Heart right ventricle (tissue), 16 donors: Measurements from ENCODE around the gene LOXL3. TPM values are rescaled to one million over a fixed set of nuclear protein-coding genes. Genes with fewer than 3 reads are reported as not detected.

ENCODE experiments used
- ATAC-seq, 8 donors: fragments of 200-7000 bp; cut with Tn5 transposase; one replicate each; pipeline ENCODE4 v1.9.1; 2020; ENCODE audit warnings: mild to moderate bottlenecking in 8 of 8, moderate library complexity in 8 of 8, moderate number of reproducible peaks in 1 of 8
- DNase-seq, 2 donors: peaks; one replicate each; pipeline ENCODE4 v3.0.0-alpha.2; 2020
- H3K27ac ChIP-seq, 10 donors: fragments of 200-600 bp; sonication (generic) in 2 of 10; one replicate each; pipeline versions ENCODE4 v1.5.0 to v1.8.0; 2020 to 2022; ENCODE audit warnings: mild to moderate bottlenecking in 3 of 10
- H3K27me3 ChIP-seq, 7 donors: fragments of 200-600 bp; one replicate each; pipeline ENCODE4 v1.8.0; 2021 to 2022; ENCODE audit warnings: mild to moderate bottlenecking in 2 of 7
- H3K36me3 ChIP-seq, 9 donors: fragments of 200-600 bp; sonication (generic) in 1 of 9; one replicate each; pipeline versions ENCODE4 v1.5.0 to v1.8.0; 2020 to 2022; ENCODE audit warnings: mild to moderate bottlenecking in 2 of 9
- H3K4me1 ChIP-seq, 9 donors: fragments of 200-600 bp; sonication (generic) in 1 of 9; one replicate each; pipeline versions ENCODE4 v1.5.0 to v1.8.0; 2020 to 2022; ENCODE audit warnings: mild to moderate bottlenecking in 4 of 9
- H3K4me3 ChIP-seq, 10 donors: fragments of 200-600 bp; sonication (generic) in 2 of 10; one replicate each; pipeline versions ENCODE4 v1.5.0 to v1.8.0; 2020 to 2022; ENCODE audit warnings: mild to moderate bottlenecking in 7 of 10, moderate library complexity in 2 of 10
- H3K9me3 ChIP-seq, 11 donors: fragments of 200-600 bp in 10 of 11; sonication (generic) in 2 of 11; one replicate each; pipeline versions ENCODE4 v1.5.0 to v1.8.0; 2013 to 2022; ENCODE audit warnings: mild to moderate bottlenecking in 2 of 11, control low read depth in 1 of 11, moderate library complexity in 1 of 11
- WGBS, 2 donors: extraction: QIAGEN DNeasy Blood & Tissue Kit; methylation state at CpG; one replicate each; pipeline ENCODE4 v1.1.7; 2013; ENCODE audit warnings: inconsistent platforms in 1 of 2; 5-methylcytosine and 5-hydroxymethylcytosine counted together
- intact Hi-C, 10 donors: fragments of 100-400 bp; cut with DNase I; formaldehyde crosslinking; loops; one replicate each; pipeline versions ENCODE4 v1.11.1 to v1.14.2; 2022
- polyA plus RNA-seq, 2 donors: library from polyadenylated mRNA; stranded (reverse); fragments of 200-250 nt; gene quantifications; one replicate each; pipeline ENCODE4 v1.2.3, GENCODE V29; 2013
- total RNA-seq, 10 donors: library from RNA; stranded (reverse); fragmentation: NEBNext Ultra II Directional in 3 of 10; extraction: Animal tissue kit (Norgen Biotek cat#: 25700) in 3 of 10; gene quantifications; one replicate each; pipeline versions ENCODE4 v1.2.1 to v1.2.4, GENCODE V29; 2021 to 2023
- TF ChIP-seq, protein P1 (sequence below), 9 donors: fragments of 200-600 bp; sonication (generic) in 2 of 9; IDR thresholded peaks; one replicate each; pipeline versions ENCODE4 v1.5.0 to v1.8.0; 2021 to 2022; ENCODE audit warnings: antibody characterized with exemption in 9 of 9, mild to moderate bottlenecking in 5 of 9, moderate library complexity in 1 of 9
- donor health status: Arrhythmogenic right ventricular cardiomyopathy.
- donor health status: ischemic (EF 13 %, LVEDD 7.1; RV severe dilation, severe dysfunction).
- donor health status: healthy with polysubstance abuse.
- donor health status: DM: no; HTN: yes; CAD: no.
- donor health status: DM: no; HTN: no; CAD: no.
- donor health status: ischemic (EF 25% LVEDD 6.9; RV normal size, moderate dysfunction).
- donor health status: ischemic (EF 25% LVEDD 5.7; RV mildly dilated, moderate dysfunction).
- donor health status: healthy.
- donor health status: DM: yes; HTN: yes; CAD: no.
- donor health status: Ischemic cardiomyopathy.
- donor health status: ischemic (EF 35%, LVEDD 5.7; RV mildly dilated, moderate dysfunction).
- donor health status: nonischemic (EF 11% LVEDD 7.7; RV severe dilation, severe dysfunction).
- donor health status: DM: yes; HTN: yes; CAD: no.
- donor health status: PGD.
- donor health status: ischemic (EF 29% LVEDD 5.4; RV normal size, mild dysfunction).
- donor health status: nonischemic (EF 23%, LVEDD 6.1; RV moderate dilation, normal function).

Gene LOXL3
- total and polyA plus RNA-seq, 12 donors: 1.2 to 9.2 (median 2.6) TPM

DNA sequence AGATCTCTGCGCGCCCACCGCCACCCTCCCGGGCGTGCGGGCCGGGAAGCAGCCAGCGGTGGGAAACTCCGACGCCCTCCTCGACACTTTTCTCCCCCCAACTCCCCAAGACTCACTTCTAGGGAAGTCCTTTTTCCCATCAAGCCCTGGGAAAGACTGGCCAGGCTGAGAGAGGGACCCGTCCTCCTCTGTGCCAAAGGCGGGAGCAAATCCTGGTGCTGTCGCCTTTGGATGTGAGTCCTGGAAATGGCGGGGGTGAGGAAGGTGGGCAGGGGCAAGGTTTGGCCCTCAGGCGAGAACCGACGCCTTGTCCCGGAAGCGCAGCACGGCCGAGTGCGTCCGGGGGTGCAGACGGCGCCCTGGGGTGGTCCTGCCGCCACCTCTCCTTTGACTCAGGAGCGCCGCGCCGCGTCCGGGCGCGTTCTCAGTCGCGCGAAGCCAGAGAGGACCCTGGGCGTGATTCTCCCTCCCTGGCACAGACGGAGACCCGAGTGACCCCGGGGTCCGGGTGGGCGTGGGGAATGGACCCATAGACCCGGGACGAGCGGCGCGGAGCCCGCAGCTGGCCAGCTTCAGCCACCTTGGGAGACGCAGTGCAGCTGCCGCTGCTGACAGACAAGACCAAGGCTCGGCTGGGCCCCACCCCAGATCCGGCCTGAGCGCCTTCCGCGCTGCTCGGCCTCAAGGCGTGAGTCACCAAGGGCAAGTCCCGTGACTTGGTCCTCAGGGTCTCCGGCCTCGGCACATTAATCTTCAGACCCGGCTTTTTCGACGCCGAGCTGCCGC is 50.8 kb downstream of the LOXL3 start:
- peak; percentile 63 to 79 (median 70) for ATAC-seq
- H3K27me3 ChIP-seq: peaks cover 9 to 61% (median 54%) of the 10 kb centered on the region in 7 donors
- peak overlapping the region; percentile 42 to 85 (median 67) for H3K4me3 ChIP-seq
- peak; percentile 83 to 87 for DNase-seq
- intact Hi-C loops: loop anchor here in 4 of 10 donors (2.0 to 5.0 kb wide), 2 partner anchors 26 to 84 kb away; partner anchors contain the start of genes AUP1 (in 1 of the 4) and HTRA2 (in 1 of the 4)
- TF ChIP-seq, protein P1, sequence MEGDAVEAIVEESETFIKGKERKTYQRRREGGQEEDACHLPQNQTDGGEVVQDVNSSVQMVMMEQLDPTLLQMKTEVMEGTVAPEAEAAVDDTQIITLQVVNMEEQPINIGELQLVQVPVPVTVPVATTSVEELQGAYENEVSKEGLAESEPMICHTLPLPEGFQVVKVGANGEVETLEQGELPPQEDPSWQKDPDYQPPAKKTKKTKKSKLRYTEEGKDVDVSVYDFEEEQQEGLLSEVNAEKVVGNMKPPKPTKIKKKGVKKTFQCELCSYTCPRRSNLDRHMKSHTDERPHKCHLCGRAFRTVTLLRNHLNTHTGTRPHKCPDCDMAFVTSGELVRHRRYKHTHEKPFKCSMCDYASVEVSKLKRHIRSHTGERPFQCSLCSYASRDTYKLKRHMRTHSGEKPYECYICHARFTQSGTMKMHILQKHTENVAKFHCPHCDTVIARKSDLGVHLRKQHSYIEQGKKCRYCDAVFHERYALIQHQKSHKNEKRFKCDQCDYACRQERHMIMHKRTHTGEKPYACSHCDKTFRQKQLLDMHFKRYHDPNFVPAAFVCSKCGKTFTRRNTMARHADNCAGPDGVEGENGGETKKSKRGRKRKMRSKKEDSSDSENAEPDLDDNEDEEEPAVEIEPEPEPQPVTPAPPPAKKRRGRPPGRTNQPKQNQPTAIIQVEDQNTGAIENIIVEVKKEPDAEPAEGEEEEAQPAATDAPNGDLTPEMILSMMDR (IDR thresholded peaks at IDR 0.05): peak in 7 of 9 donors; percentile 10 to 57 (median 35)
- peaks cover 15 to 77% (median 60%) of the 10 kb centered on the region in 9 donors for H3K4me1 ChIP-seq
- no peaks in the 10 kb centered on the region for H3K9me3 ChIP-seq
- peak overlapping the region; percentile 69 to 92 (median 86) for H3K27ac ChIP-seq
- H3K36me3 ChIP-seq: peaks cover 0 to 20% (median 3%) of the 10 kb centered on the region in 9 donors
- 1 to 2% methylated on average over 64 to 67 of the region's 67 CpGs for WGBS, 2 donors

DNA sequence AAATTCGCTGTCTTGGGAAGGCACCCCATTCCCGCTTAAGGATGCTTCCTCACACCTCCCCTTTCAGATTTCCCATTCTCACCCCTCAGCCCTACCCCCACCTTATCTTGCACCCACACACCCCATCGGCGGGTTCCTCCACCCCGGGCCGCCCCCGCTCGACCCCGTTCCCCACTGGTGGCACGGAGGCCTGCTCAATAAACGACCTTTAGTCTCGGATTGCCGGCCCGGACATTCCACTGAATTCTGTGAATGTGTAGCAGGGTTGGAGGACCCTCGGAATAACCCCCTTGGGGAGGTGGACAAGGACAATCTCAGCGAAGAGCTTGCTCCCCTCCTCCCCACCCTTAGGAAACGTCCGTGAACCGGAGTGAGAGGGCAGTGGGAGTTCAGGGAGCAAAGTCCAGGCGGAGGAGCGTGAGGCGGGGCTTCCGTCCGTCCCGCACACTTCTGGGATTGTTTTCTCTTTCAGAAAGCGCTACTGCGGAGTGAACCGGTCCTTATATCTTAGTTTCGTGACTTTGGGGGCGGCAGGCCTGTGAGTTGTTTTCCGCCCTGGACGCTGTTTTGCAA is 51.5 kb downstream of the LOXL3 start:
- Histone ChIP-seq H3K27ac (peak overlapping the region in 9 of 10 donors; percentile 84 to 92 (median 87)), H3K9me3 (no peaks in the 10 kb centered on the region), H3K27me3 (peaks cover 9 to 67% (median 60%) of the 10 kb centered on the region in 7 donors), H3K4me3 (peak overlapping the region; percentile 42 to 85 (median 67)), H3K4me1 (peaks cover 19 to 82% (median 65%) of the 10 kb centered on the region in 9 donors), H3K36me3 (peaks cover 0 to 20% (median 3%) of the 10 kb centered on the region in 9 donors)
- ATAC-seq: peak in 2 of 8 donors; percentile 20 to 27
- 9 to 12% methylated on average over 32 of the region's 32 CpGs for WGBS, 2 donors
- TF ChIP-seq, protein P1 (IDR thresholded peaks at IDR 0.05): no peak
- DNase-seq: no peak
- intact Hi-C loops: loop anchor here in 4 of 10 donors (2.0 to 5.0 kb wide), 2 partner anchors 27 to 85 kb away; partner anchors contain the start of genes AUP1 (in 1 of the 4) and HTRA2 (in 1 of the 4)

DNA sequence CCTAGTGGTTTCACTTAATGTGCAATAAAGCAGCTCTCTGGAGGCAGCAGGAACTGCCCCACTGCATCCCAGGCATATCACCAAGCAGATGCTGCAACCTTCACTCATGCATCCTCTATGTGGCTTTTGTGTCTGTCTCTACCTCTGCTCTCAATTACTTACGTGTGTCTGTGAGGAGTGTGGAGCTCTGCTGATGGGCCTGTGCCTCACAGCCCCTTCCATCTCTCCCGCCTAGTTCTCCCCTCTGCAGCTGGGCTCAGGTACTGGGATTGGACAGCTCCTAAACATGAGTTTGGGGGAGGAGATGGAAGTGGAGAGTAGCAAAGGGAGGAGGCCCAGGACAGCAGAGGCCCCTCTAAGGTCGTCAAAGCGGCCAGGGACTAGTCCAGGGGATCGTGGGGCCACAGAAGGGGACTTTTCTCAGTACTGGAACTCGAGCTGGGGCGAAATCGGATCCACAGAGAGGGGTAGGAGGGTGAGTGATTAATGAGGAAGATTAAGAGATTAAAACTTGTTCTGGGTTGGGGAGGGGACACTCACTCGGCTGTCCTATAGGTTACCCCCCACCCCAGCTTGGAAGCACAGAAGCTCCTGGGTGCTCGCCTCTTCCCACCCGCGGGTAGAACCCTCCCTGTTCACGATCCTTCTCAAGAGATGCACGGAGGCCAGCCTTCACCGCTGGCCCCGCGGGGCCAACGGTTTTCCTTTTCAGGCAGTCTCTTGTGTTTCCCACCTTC is 52.2 kb downstream of the LOXL3 start:
- no peak for ATAC-seq
- TF ChIP-seq, protein P1 (IDR thresholded peaks at IDR 0.05): no peak
- H3K27me3 ChIP-seq: peaks cover 9 to 74% (median 67%) of the 10 kb centered on the region in 7 donors
- no peaks in the 10 kb centered on the region for H3K9me3 ChIP-seq
- no peak for DNase-seq
- peaks cover 19 to 77% (median 63%) of the 10 kb centered on the region in 9 donors for H3K4me1 ChIP-seq
- intact Hi-C loops: loop anchor here in 4 of 10 donors (2.0 to 5.0 kb wide), 2 partner anchors 27 to 86 kb away; partner anchors contain the start of genes AUP1 (in 1 of the 4) and HTRA2 (in 1 of the 4)
- WGBS, 2 donors: 64 to 74% methylated on average over 18 of the region's 18 CpGs
- H3K4me3 ChIP-seq: peak overlapping the region in 2 of 10 donors; percentile 68 to 85
- H3K27ac ChIP-seq: no peak overlapping the region
- H3K36me3 ChIP-seq: peaks cover 0 to 20% (median 3%) of the 10 kb centered on the region in 9 donors
